SK-N-MC (cell line): ENCODE results near the gene NEUROD6.

Experiments
- EZH2 ChIP-seq: fragments of 200-600 bp; sonication (generic); IDR thresholded peaks from one replicate; pipeline ENCODE4 v1.6.1; 2017; ENCODE audit warnings: antibody characterized with exemption
- FOXP2 ChIP-seq: optimal IDR thresholded peaks from 2 replicates; pipeline ENCODE3; 2011; ENCODE audit warnings: mild to moderate bottlenecking, moderate library complexity; ENCODE audit not compliant: insufficient read depth; ENCODE audit errors: extremely low read length, control extremely low read depth
- POLR2AphosphoS5 ChIP-seq: IDR thresholded peaks from 2 replicates; pipeline ENCODE4 v1.6.1; 2012; ENCODE audit warnings: mild to moderate bottlenecking, low read depth, low read length, borderline replicate concordance

DNA sequence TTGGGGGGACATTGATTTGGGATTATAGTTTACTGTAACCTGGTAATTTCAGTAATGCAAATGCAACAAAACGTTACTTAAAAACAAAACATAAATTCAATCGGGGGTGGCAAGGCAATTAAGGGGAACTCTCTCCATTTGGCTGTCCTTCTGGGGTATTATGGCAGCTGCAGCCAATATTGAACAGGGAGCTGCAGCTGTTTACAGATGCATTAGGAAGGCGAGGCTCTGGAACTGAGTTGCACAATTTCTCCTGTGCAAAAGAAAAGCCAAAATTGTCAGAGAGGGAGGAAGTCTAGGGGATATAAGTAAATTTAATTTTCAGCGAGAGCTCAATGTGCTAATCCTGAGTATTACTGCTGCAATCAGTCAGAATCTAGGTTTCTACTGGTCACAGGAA is 36.1 kb downstream of the NEUROD6 start:
- TF ChIP-seq EZH2: no peak
- no peak for TF ChIP-seq POLR2AphosphoS5
- no peak for TF ChIP-seq FOXP2
